ENCODE data around the gene SP6.

- no peak for TF ChIP-seq CTCF (conservative IDR thresholded peaks at IDR 0.05 in 1 of 2, IDR thresholded peaks at IDR 0.05 in 1 of 2; ENCODE audit: extremely low read depth in 1 of 2, insufficient read depth in 1 of 2, low read depth in 1 of 2, low read length in 2 of 2)
- no peak for TF ChIP-seq EZH2 (IDR thresholded peaks at IDR 0.05; ENCODE audit: borderline replicate concordance, low read length)
Observed at GRCh38 chr17:47852113-47852949, 1.4 kb upstream of the SP6 start.

All from mammary epithelial cell (primary cell).